Kidney tubule cell (primary cell): ENCODE data around the gene SEMA3A.

Experiments used
- DNase-seq: peaks from one replicate; pipeline ENCODE4 v3.0.0-alpha.2; 2018; ENCODE audit warnings: low spot score

The SEMA3A gene

DNA sequence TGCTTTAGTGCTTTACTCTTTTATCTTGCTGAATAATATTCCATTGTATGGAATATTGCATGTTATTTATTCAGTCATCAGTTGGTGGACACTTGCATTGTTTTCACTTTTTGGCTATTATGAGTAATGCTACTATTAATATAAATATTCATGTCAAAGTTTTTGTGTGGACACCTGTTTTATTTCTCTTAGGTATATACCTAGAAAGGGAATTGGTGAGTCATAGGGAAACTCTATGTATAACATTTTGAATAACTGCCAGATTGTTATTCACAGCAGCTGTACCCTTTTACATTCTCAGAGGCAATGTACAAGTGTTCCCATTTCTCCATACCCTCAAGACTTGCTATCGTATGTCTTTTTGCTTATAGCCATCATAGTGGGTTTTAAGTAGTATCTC, 268.7 kb downstream of the SEMA3A start:
- DNase-seq = no peak

DNA sequence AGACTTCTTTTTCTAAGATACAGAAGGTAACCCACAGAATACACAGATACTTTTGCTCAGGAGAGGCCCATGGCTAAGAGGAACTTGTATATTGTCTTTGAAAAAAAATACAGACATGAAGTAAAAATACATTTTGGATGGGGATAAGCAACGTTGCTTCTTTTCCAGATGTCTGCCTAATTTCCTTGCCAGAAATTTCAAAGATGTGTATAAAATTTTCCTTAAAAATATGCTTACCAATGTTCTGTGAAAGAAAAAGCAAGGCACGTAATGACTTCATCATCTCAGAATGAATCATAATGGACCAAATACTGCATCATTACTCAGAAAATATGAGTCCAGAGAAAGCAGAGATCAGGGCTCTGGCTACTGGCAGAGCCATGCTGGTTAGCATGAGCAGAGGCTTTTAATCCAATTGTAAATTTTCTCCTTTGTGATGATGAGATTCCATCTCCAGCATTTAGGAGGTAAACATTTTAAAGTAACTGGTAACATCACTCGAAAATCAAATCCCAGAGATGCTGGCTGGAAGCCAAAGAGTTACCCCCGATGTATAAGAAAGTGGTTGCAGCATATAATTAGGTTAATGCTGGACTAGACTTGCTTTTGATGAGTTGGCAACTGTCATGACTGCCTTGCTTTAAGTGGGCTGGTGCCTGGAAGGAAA, 272.5 kb downstream of the SEMA3A start:
- DNase-seq = no peak

- DNase-seq = no peak
Observed at GRCh38 chr7:83921271-83921940, 273.2 kb downstream of the SEMA3A start.

DNA sequence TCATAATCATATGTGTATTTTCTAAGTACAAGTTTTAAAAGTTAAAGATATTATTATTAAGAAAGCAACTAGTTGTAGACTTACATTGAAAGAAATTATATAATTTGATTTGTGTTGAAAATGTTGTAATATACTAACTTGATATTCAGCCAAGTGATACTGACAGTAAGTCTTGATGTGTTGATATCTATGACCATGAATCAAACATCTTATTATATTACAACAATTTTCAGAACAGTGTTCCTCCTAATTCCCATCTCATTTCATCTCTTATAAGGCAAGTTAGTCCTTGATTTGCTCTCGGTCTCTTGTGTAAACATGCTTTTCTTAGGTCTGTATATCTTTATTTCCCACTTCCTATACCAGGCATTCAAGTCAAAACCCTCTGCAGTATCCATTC, 276.4 kb downstream of the SEMA3A start:
- no peak for DNase-seq

DNA sequence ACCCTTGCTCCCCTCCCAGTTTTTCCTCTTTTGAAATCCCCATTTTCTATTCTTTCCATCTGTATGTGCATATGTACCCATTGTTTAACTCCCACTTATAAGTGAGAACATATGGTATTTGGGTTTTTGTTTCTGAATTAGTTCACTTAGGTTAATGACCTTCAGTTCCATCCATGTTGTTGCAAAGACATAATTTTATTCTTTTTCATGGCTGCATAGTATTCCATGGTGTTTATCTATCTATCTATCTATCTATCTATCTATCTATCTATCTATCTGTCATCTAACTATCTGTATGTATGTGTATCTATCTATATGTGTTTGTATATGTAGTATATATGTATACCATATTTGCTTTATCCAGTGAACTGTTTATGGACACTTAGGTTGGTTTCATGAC, 281.4 kb downstream of the SEMA3A start:
- no peak for DNase-seq

DNA sequence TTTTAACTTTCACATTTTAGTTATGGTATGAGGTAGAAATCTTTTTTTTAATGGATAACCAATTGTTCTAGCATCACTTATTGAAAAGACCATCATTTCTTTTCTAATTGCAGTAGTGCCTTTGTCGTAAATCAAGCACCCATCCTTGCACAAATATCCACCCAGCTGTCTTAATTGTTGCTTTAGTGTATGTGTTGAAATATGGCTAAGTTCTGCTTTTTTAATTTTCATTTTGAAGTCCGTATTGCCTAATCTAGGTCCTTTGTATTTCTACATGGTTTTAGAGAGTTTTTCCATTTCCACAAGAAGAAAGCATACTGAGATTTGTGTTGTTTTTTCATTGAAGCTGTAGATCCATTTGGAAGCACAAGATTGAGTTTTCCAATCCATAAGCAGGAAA, 286.1 kb downstream of the SEMA3A start:
- no peak for DNase-seq
